ENCODE measurements around the gene TEKTIP1.

Gene TEKTIP1

DNA sequence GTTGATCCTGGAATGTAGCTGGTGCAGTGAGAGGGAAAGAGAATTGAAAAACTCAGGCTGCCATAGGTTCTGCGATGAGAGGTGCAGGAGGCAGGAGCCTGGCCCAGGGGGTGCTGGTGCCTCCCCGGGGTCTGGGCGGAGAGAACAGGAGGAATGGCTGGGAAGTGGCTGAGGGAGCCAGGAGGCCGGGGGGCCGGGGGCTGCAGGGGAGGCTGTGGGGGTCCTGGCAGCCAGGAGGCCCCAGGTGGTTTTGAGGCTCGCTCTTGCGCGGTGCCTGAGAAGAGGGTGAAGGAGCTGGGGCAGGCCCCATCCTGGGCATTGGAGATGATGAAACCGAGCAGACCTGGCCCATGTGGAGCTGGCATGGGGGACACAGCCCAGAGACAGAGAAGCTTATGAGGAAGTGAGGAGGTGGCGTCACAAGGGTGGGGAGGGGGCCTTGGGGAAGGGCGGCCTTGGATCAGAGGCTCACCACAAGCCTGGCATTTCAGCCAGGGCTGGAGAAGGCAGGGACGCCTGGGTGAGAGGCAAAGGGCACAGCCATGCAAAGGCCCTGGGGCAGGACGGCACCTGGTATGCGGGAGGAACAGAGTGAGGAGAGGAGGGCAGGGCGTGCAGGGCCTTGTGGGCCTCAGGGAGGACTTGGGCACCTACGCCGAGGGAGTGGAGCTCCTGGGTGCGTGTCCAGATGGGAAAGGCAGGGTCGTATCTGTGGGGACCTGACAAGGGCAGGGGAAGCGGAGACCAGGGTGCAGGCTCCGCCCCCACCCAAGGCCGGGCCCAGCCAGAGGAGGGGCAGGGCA, 1.3 kb upstream of the TEKTIP1 start:
- DNase-seq (ENCODE audit: low read depth, low spot score): no peak

DNA sequence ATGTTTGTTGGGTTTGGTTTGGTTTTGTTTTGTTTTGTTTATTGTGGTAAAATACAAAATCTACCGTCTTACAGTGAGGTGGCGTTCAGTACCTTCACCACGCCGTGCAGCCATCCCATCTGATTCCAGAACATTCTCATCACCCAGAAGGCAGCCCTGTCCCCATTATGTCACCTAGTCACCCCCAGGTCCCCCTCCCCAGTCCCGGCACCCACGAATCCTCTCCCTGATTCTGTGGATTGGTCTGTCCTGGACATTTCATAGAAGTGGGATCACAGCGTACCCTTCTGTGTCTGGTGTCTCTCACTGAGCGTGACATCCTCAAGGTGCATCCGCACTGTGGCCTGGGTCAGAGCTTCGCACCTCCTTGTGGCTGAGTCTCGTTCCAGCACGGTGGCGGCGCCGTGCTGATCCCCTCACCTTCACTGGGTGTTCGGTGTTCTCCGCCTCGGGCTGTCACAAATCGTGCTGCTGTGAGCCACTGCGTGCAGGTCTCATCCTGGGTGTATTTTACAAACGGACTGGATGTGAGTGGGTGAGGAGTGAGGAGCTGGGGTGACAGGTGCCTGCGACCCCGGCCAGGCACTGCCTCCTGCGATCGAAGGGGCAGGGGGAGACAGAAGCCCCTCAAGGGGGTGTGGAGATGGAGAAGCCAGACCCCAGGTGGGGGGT, 580 bp upstream of the TEKTIP1 start:
- no peak for DNase-seq (ENCODE audit: low read depth, low spot score)

DNA sequence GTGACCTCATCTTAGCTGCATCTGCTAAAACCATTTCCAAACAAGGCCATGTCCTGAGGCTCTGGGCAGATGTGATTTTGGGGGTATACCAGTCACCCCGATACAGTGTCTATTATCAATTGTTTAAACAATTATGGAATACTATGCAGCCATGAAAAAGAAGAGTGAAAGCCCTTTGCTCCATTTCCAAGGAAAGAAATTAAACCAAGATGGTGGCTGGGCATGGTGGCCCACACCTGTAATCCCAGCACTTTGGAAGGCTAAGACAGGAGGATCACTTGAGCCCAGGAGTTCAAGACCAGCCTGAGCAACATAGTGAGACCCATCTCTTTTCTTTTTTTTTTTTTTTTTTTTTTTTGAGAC, 763 bp downstream of the TEKTIP1 start:
- no peak for DNase-seq (ENCODE audit: low read depth, low spot score)

DNA sequence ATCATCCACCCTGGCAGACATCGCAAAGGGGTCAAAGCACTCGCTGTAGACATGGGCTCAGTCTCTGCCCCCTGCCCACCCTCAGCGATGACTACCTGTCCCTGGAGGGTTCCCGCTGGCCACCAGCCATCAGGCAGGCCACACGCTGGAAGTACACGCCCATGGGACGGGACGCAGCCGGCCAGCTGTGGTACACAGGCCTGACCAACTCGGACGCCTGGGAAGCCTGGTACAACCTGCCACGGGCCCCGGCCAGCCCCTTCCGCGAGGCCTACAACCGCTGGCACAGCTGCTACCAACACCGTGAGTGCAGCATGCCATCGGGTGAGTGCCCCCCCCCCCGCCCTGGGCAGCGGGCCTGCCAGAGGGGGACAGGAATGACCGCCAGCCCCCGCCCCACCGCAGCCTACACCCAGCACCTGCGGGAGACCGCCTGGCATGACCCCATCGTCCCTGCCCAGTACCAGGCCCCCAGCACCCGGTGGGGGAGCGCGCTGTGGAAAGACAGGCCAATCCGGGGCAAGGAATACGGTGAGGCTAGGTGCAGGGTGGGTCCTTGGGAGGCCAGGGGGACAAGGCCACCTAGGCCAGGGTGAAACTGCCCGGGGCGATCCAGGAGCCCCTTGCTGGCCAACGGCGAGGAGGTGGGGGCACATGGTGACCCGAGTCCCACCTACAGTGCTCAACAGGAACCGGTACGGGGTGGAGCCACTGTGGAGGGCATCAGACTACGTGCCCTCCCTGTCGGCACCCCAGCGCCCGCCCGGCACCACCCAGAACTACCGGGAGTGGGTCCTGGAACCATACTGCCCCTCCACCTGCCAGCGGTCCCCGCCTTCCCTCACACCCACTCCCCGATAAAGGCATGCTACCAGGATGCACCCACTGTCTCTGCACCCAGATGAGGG, 4.4 kb downstream of the TEKTIP1 start:
- no peak for DNase-seq (ENCODE audit: low read depth, low spot score)

DNA sequence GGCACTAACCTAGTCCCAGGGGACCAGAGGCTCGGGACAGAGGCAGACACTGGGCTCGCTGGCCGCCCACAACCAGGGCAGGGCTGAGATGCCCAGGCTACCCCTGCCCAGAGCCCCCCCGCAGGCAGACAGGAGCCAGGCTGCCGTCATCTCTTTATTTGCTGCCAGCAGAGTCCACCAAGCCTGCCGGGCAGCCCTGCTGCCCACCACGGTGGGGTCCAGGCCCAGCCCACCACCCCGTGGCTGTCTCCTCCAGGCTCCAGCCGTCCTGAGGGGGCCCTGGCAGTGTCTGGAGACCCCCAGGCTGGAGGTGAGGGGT, 5.0 kb downstream of the TEKTIP1 start:
- DNase-seq (ENCODE audit: low read depth, low spot score): no peak

DNA sequence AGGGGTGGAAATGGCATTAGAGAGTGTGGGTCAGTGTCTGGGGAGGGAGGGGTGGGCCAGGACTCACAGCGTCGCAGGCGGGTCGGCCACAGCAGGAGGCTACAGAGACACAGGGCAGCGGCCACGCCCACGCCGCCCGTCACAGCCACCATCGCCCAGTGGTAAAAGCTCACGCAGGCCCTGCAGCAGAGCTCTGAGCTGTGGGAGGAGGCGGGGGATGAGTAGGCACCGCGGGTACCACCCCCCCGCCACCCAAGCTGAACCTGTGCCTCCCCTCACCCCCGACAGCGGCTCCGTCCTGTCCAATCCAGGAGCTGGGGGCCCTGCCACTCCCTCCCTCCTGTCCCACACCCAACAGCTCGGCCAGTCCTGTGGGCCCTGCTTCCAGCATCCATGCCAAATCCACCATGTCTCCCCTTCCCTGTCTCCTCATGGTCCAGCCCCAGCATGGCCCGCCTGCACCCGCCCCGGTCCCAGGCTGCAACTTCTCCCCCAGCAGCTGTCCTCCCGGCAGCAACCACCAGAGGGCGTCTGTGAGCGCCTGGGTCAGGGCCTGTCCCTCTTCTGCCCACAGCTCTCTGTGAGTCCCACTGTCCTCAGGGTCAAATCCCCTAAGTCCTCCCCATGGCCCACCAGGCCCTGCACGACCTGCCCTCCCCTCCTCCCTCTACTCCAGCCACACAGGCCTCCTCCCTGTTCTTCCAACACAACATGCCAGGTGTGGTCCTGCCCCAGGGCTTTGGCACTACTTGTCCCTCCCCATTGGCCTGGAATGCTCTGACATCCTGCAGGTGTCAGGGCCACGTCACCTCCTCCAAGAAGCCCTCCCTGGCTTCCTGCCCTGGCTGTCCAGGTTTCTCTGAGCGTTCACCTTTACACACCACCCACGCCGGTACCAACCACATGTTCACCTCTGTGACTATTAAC, 6.0 kb downstream of the TEKTIP1 start:
- peak; percentile 56 for DNase-seq (ENCODE audit: low read depth, low spot score)

DNA sequence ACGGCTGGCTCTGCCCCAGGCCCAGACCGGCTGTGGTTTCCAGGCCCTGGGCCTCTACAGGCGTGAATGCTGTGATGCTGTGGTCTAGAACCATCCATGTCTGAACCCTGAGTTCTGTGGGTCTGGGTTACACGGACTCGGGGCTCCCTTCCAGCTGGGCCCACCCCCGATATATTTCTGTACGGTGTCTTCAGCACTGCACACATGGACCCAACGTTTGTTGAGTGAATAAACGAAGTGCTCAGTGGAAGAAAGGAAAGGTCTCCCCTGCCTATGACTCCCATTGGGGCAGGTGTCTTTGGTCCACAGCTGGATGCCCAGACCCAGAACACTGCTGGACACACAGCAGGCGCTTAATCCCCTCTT, 6.7 kb downstream of the TEKTIP1 start:
- DNase-seq (ENCODE audit: low read depth, low spot score): no peak

DNA sequence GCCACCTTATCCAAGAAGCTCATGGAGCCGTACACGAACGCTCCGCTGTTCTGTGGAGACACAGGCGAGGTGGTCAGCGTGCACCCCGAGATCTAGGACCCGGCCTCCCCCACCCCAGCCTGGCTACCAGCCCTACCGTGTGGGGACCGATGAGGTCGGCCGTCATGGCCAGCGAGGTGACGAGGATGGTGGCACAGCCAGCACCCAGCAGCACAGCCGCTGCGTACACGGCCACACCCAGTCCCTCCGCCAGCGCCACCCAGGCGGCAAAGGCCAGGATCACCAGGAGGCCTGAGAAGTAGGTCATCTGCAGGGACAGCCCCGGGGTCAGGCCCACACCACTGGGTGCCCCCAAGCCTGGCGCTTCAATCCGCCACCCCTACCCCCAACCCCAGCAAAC, 7.1 kb downstream of the TEKTIP1 start:
- no peak for DNase-seq (ENCODE audit: low read depth, low spot score)

DNA sequence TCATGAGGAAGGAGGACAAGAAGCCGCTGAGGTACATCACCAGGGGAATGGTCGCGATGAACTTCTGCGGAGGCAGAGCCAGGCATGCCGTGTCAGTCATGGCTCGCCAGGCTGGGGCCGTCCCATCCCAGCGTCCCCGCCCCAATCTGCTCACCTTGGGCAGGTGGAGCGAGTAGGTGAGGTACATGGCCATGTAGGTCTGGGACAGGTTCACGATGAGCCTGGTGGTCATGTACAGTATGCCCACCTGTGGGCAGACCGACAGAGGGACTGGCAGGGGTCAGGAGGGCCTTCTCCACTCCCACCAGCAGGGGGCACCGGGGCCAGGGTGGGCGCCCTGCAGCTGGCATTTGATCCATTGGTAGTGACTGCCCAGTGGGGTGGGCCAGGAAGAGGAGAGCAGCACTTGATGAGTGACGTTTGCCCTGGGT, 8.3 kb downstream of the TEKTIP1 start:
- no peak for DNase-seq (ENCODE audit: low read depth, low spot score)

DNA sequence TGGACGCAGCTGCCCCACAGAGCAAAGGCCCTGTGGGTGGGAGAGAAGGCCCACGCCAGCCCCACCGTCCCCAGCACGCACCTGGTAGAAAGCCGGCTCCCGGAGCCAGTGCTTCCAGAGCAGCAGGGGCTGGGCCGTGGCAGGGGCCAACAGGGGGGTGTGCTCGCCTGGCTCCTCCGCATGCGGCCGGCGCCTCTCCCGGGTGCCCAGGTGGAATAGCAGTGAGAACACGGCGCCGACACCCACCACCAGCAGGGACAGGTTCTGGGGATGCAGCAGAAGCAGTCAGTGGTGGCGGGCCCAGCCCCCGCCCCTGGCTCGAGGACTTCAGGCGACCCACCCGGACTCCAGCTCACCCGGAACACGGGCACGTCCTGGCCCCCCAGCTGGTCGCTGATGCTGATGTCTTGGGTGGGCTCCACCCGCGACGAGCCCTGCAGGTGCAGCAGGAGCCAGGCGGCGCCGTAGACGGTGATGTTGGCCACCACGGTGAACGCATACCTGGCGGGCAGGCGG, 8.9 kb downstream of the TEKTIP1 start:
- DNase-seq (ENCODE audit: low read depth, low spot score): no peak

DNA sequence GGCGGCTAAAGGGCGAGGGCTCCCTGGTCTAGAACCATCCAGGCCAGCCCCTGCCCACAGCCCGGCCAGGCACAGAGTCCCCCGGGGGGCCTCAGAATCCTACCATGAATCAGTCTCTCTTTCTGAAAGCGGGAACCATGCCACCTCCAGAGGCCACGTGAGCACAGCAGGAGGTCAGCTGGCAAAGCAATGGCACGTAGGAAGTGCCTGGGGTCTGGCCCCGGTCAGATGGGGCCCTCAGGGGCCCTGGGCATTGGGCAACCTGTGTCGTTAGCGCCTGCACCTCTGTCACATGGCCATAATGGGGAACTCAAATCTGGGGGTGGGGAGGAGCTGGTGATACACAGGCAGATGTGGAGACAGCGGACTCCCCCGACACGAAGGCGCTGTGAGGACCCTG, 9.6 kb downstream of the TEKTIP1 start:
- no peak for DNase-seq (ENCODE audit: low read depth, low spot score)

DNA sequence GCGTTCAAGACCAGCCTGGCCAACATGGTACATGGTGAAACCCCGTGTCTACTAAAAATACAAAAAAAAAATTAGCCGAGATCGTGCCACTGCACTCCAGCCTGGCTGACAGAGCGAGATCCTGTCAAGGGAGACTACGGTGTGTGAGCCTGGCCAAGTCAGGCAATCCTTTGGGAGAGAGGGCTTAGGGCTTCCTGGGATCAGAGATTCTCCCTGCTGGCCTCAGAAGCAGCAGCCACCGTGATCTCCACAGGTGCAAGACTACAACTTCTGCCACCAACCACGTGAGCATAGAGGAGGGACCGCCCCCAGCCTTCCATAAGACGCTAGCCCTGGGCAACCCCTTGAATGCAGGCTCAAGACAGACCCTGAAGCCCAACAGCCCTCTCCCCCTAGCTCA, 10.8 kb downstream of the TEKTIP1 start:
- DNase-seq (ENCODE audit: low read depth, low spot score): no peak

DNA sequence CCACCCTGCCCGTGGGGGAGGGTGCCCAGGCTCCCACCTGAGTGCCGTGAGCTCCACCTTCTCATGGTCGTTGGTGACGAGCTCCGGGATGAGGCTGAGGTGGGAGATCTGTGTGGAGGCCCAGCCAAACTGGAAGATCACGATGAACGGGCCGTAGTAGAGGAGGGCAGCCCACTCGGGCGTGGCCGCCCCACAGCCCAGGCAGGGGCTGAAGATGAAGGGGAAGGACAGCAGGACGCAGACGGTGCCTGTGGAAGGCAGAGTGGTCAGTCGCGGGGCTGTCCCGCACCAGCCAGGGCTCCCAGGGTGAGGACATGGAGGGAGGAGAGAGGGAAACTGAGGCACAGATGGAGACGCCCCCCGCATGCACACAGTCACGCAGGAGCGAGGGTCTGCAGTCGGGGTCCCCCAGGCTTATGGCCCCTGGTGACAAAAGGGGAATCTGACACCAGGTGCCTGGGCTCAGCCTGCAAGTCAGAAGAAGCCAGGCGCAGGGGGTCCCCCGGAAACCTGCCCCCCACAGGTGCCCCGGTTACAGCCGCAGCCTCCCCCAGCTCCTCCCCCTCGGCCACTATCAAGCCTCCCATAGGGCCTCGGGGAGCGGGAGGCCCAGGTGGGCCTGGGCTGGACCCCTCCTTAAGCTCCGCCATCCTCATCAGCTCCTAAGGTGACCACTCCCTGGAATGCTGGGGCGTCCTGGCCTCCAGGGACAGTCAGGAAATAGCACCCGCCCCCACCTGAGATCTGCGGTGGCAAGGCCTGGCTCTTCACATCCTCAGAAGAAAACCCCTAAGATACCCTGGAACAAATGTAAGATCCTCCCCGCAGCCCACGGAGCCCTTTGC, 12.2 kb downstream of the TEKTIP1 start:
- no peak for DNase-seq (ENCODE audit: low read depth, low spot score)

DNA sequence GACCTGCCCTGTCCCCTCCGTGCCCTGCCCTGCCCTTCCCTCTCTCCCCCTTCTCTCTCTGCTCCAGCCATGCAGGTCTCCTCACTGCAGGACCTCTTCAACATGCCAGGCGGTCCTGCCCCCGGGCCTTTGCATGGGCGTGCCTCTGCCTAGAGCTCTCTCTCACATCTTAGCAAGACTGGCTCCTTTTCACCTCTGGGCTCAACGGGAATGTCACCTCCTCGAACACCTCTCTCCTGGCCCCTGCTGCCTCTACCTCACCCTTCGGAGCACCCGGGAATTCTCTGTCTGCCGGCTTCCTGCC, 12.8 kb downstream of the TEKTIP1 start:
- no peak for DNase-seq (ENCODE audit: low read depth, low spot score)

DNA sequence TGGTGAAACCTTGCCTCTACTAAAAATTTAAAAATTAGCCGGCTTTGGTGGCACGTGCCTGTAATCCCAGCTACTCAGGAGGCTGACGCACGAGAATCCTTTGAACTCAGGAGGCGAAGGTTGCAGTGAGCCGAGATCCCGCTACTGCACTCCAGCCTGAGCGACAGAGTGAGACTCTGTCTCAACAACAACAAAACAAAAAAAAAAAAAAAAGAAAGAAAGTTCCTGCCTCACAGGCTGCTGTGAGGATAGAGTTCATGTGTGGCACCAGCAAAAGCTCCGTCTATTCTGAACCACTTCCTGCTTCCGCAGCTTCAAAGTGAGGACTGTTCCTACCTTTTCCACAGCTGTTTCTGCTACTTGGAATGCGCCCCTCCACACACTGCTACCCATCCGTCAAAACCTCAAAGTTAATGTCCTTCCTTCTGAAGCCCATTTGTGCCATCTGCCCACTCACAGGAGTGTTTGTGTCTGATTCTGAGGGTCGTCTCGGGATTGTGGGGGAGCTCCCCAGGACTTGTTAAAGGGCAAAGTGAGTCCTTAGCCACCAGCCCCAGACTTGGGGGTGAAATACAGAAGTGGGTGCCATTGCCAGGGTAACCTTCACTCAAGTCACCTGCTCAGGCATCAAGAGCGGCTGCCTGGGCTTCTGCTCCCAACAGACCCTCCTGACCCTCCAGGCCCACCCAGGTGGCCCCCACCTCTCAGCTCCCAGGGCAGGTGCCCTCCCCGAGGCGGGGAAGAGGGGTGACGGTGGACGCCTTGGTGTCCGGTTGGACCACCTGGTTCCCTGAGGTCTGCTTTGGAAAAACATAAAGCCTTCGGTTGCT, 15.5 kb downstream of the TEKTIP1 start:
- no peak for DNase-seq (ENCODE audit: low read depth, low spot score)

DNA sequence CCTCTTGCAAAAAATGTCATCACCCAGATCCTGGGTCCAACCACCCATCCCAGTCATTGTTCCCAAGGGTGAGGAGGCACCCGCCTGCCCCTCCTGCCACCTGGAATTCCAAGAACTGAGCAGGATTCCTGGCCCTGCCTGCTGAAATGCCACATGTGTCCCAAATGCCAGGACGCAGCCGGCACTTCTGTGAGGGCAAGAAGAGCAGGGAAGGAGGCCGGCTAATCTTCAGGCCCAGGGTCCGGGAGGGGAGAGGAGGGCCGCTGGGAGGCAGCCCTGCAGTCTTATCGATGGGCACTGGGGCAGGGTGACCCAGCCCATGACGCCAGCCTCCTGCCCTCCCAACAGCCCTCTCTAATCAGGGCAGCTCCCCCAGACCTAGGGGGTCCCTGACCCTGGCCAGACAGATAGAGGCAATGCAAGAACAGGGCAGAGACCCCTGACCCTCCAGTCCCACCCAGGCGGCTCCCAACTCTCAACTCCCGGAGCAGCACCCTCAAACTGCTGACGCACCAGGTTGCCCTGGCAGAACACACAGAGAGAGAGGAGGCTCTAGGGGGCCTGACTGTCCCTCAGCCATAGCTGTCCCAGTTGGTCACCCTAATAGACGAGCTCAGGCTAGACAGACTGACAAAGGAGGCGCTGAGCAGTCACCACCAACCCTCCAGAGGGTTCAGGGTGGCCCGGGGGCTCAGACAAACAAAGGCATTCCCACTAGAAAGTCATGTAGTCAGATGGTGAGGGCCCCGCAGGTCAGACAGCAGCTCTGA, 16.9 kb downstream of the TEKTIP1 start:
- DNase-seq (ENCODE audit: low read depth, low spot score): no peak

DNA sequence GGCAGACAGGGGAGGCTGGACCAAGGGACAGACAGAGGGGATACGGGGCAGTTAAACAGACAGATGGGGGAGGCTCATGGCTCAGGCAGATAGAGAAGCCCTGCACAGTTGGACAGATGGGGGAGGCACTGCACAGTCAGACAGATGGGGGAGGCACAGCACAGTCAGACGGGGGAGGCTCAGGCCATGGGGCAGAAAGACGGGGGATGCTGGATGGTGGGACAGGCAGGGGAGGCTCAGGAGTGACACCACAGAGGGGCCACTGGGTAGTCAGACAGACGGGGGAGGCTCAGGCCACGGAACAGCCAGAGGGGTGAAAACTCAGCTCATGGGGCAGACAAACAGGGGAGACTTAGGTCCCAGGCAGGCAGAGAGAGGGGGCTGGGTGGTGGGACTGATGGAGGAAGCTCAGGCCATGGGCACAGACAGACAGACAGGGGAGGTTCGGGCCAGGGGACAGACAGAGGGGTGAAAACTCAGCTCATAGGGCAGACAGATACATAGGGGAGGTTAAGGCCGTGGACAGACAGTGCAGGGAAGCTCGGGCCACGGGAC, 17.5 kb downstream of the TEKTIP1 start:
- no peak for DNase-seq (ENCODE audit: low read depth, low spot score)

DNA sequence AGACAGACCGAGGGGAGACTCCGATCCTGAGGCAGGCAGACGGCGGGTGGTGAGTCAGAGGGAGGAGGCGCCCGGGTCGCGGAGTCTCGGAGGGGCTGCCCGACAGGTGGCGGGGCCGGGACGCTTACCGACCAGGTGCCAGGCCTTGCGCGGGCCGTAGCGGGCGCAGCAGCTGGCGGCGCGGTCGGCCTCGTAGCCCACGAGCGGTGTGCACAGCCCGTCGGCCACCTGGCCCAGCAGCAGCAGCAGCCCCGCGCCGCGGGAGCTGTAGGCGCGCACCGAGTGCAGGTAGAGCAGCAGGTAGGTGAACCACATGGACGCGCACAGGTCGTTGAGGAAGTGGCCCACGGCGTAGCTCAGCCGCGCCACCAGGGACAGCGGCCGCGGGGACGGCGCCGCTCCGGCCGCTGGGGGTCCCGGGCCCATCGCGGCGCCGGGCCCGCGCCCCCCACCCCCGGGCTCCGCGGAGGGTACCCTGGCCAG, 18.0 kb downstream of the TEKTIP1 start:
- DNase-seq (ENCODE audit: low read depth, low spot score): peak; percentile 30
